Kidney (tissue), 14 donors: ENCODE data around the gene PLEKHG3. TPM values are rescaled to one million over a fixed set of nuclear protein-coding genes. Genes with fewer than 3 reads are reported as not detected.
A peak's percentile ranks its signal among the peaks of the same experiment; 100 is the strongest.

Experiments used
- DNase-seq, 5 donors: peaks; one replicate each; pipeline ENCODE4 v3.0.0-alpha.2; 2013 to 2020
- FAIRE-seq: peaks from 2 replicates; lab custom pipeline; 2012; peaks lifted over from hg19 to GRCh38; lab: Jason Lieb, UNC
- H3K27ac ChIP-seq, 2 donors: one replicate each; pipeline ENCODE4 v1.7.0; 2013; ENCODE audit warnings: low read depth in 2 of 2, low read length in 2 of 2, inconsistent platforms in 1 of 2
- H3K27me3 ChIP-seq: one replicate; pipeline ENCODE4 v1.7.1; 2013; ENCODE audit warnings: low read length, inconsistent platforms; ENCODE audit not compliant: control insufficient read depth, insufficient read depth
- H3K36me3 ChIP-seq, 3 donors: one replicate each; pipeline versions ENCODE4 v1.7.0 to v1.7.1; 2013; ENCODE audit warnings: low read length in 3 of 3, control low read depth in 1 of 3, inconsistent platforms in 1 of 3; ENCODE audit not compliant: insufficient read depth in 3 of 3, control insufficient read depth in 2 of 3
- H3K4me1 ChIP-seq, 3 donors: one replicate each; pipeline versions ENCODE4 v1.7.0 to v1.7.1; 2013; ENCODE audit warnings: low read length in 3 of 3, inconsistent platforms in 1 of 3, low read depth in 1 of 3; ENCODE audit not compliant: control insufficient read depth in 2 of 3, insufficient read depth in 2 of 3
- H3K4me3 ChIP-seq, 3 donors: one replicate each; pipeline versions ENCODE4 v1.7.0 to v1.8.1; 2013; ENCODE audit warnings: low read length in 3 of 3, control low read depth in 1 of 3, inconsistent platforms in 1 of 3
- H3K9ac ChIP-seq, 3 donors: one replicate each; pipeline versions ENCODE4 v1.7.0 to v1.7.1; 2013; ENCODE audit warnings: low read length in 3 of 3, control low read depth in 1 of 3, inconsistent platforms in 1 of 3
- H3K9me3 ChIP-seq, 3 donors: one replicate each; pipeline versions ENCODE4 v1.7.0 to v1.7.1; 2013; ENCODE audit warnings: low read length in 3 of 3, control low read depth in 1 of 3, inconsistent platforms in 1 of 3; ENCODE audit not compliant: control insufficient read depth in 2 of 3, insufficient read depth in 1 of 3
- intact Hi-C: fragments of 100-400 bp; cut with DNase I; formaldehyde crosslinking; loops from one replicate; pipeline ENCODE4 v1.11.1; 2022
- polyA plus RNA-seq: library from polyadenylated mRNA; stranded (reverse); fragments of 350-450 nt; fragmentation: Illumina TruSeq; extraction: RNeasy Lipid Tissue Mini Kit (QIAGEN cat#74804); gene quantifications from one replicate; pipeline ENCODE4 v1.2.3, GENCODE V29; 2014; ENCODE audit warnings: low read depth, low replicate concordance; ENCODE audit not compliant: insufficient read depth
- total RNA-seq: library from RNA; stranded (reverse); fragmentation: NEBNext Ultra II Directional; extraction: Animal tissue kit (Norgen Biotek cat#: 25700); gene quantifications from one replicate; pipeline ENCODE4 v1.2.1, GENCODE V29; 2021
- TF ChIP-seq, protein P1 (sequence below): IDR thresholded peaks from 3 replicates; pipeline ENCODE4 v1.5.1; 2012; ENCODE audit warnings: mild to moderate bottlenecking, moderate library complexity, borderline replicate concordance; ENCODE audit not compliant: insufficient read depth; ENCODE audit errors: extremely low read depth
- donor health status: control.
- donor health status: control.
- donor health status: control.
- donor health status: control.
- donor health status: control.
- donor health status: DM: yes; HTN: yes; CAD: no.
- donor health status: Normal renal cell carcinoma (clear cell type).

PLEKHG3 gene
- total and polyA plus RNA-seq, 2 donors from 2014 or later, result 51.9 to 127 TPM

DNA sequence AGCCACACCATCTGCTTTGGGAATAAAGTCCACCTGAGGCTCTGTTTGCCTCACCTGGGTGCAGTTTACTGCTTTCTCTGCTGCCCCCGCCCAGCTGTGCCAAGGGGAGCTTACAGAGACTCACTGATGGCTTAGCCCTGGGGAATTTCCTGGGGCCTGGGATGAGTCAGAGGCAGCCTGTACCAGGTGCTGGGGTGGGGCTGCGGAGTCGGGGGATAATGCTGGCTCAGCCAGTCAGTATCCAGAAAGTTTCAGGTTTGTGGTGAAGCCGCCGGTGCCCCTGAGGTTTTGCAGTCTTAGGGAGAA is 22.3 kb downstream of the PLEKHG3 start:
- H3K36me3 ChIP-seq, result peaks cover 4 to 35% (median 26%) of the 10 kb centered on the region in 3 donors
- peak overlapping the region; percentile 29 to 60 for H3K27ac ChIP-seq
- FAIRE-seq (no peak), DNase-seq (peak in 2 of 5 donors; percentile 33 to 90)
- no peaks in the 10 kb centered on the region for H3K27me3 ChIP-seq
- intact Hi-C loops, result no loop called here
- peaks cover 0 to 42% (median 40%) of the 10 kb centered on the region in 3 donors for H3K4me1 ChIP-seq
- TF ChIP-seq, protein P1, sequence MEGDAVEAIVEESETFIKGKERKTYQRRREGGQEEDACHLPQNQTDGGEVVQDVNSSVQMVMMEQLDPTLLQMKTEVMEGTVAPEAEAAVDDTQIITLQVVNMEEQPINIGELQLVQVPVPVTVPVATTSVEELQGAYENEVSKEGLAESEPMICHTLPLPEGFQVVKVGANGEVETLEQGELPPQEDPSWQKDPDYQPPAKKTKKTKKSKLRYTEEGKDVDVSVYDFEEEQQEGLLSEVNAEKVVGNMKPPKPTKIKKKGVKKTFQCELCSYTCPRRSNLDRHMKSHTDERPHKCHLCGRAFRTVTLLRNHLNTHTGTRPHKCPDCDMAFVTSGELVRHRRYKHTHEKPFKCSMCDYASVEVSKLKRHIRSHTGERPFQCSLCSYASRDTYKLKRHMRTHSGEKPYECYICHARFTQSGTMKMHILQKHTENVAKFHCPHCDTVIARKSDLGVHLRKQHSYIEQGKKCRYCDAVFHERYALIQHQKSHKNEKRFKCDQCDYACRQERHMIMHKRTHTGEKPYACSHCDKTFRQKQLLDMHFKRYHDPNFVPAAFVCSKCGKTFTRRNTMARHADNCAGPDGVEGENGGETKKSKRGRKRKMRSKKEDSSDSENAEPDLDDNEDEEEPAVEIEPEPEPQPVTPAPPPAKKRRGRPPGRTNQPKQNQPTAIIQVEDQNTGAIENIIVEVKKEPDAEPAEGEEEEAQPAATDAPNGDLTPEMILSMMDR, result no peak
- H3K9me3 ChIP-seq, result no peaks in the 10 kb centered on the region
- no peak overlapping the region for H3K9ac ChIP-seq
- H3K4me3 ChIP-seq, result no peak overlapping the region

DNA sequence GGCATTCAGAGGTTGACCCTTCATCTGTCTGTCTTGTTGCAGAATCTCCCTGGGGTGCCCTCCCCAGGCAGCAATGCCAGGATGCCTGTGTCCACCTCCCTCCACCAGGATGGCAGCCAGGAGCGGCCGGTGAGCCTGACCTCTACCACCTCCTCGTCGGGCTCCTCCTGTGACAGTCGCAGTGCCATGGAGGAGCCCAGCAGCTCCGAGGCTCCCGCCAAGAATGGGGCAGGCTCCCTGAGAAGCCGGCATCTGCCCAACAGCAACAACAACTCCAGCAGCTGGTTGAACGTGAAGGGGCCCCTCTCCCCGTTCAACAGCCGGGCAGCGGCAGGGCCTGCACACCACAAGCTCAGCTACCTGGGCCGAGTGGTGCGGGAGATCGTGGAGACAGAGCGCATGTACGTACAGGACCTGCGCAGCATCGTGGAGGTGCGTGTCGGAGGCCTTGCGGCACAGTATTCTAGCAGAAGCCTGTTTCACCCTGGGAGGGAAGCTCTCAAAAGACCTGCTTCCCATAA is 23.4 kb downstream of the PLEKHG3 start:
- H3K9ac ChIP-seq, result no peak overlapping the region
- H3K36me3 ChIP-seq, result peaks cover 8 to 46% (median 32%) of the 10 kb centered on the region in 3 donors
- FAIRE-seq, result no peak
- H3K4me3 ChIP-seq, result no peak overlapping the region
- peaks cover 0 to 34% (median 32%) of the 10 kb centered on the region in 3 donors for H3K4me1 ChIP-seq
- TF ChIP-seq, protein P1, result no peak
- H3K27me3 ChIP-seq, result no peaks in the 10 kb centered on the region
- DNase-seq, result peak in 2 of 5 donors; percentile 23 to 78
- no peaks in the 10 kb centered on the region for H3K9me3 ChIP-seq
- intact Hi-C loops, result no loop called here
- H3K27ac ChIP-seq, result no peak overlapping the region

DNA sequence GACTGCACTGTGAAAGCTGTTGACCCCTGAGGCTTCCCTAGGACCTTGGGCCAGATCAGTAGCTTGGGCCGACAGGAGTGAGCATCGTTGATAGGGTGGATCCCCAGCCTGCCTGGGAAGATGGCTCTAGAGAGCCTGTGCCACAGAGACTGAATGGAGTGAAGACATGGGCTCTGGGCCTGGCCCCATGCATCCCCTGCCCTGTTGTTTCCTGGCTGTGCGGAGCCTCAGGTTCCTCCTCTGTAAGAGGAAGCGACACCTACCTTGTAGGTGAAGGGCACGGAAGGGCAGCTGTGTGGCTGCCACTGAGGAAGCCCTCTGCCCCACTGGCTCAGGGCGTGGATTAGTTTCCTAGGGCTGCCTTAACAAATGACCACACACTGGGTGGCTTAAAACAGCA is 23.9 kb downstream of the PLEKHG3 start:
- peaks cover 0 to 32% (median 29%) of the 10 kb centered on the region in 3 donors for H3K4me1 ChIP-seq
- no peaks in the 10 kb centered on the region for H3K27me3 ChIP-seq
- DNase-seq, result peak in 2 of 5 donors; percentile 26 to 50
- no peak for FAIRE-seq
- no peak overlapping the region for H3K9ac ChIP-seq
- no peak overlapping the region for H3K4me3 ChIP-seq
- H3K9me3 ChIP-seq, result no peaks in the 10 kb centered on the region
- H3K36me3 ChIP-seq, result peaks cover 8 to 49% (median 32%) of the 10 kb centered on the region in 3 donors
- no peak overlapping the region for H3K27ac ChIP-seq
- intact Hi-C loops, result no loop called here
- TF ChIP-seq, protein P1, result no peak

DNA sequence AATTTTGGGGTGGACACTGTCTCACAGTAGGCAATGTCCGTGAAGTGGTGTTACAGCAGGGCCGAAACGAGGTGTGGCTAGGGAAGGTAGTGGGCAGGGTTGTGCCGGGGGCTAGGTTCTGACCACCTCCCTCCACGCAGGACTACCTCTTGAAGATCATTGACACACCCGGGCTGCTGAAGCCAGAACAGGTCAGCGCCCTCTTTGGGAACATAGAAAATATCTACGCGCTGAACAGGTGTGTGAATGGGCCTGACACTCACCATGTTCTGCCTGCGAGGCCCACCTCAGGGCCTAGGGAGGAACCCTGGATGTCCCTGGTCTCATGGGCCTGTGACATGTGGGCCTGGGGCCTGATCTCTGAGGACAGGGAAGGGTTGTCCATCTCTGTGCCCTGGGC is 24.6 kb downstream of the PLEKHG3 start:
- H3K9ac ChIP-seq, result no peak overlapping the region
- H3K27me3 ChIP-seq, result no peaks in the 10 kb centered on the region
- H3K4me3 ChIP-seq, result no peak overlapping the region
- DNase-seq (peak in 2 of 5 donors; percentile 24 to 29), FAIRE-seq (no peak)
- H3K4me1 ChIP-seq, result peaks cover 0 to 28% (median 26%) of the 10 kb centered on the region in 3 donors
- intact Hi-C loops, result no loop called here
- no peak overlapping the region for H3K27ac ChIP-seq
- no peaks in the 10 kb centered on the region for H3K9me3 ChIP-seq
- H3K36me3 ChIP-seq, result peaks cover 8 to 49% (median 34%) of the 10 kb centered on the region in 3 donors
- TF ChIP-seq, protein P1, result no peak
